ENCODE results near the gene DGKI. TPM values are rescaled to one million over a fixed set of nuclear protein-coding genes. Genes with fewer than 3 reads are reported as not detected.

The DGKI gene
- polyA plus RNA-seq, 2 of the 4 experiments (the other 2 are of a cell fraction): 0.05 to 0.08 TPM

GRCh38 chr7:137454767-137455166, 392.0 kb downstream of the DGKI start:
- CTCF ChIA-PET: interaction anchor here (0.8 to 1.8 kb wide), 8 partner anchors 10 to 1049 kb away, joined by 3 to 7 read pairs (median 3); no protein-coding TSS in a partner anchor
- no peaks in the 10 kb centered on the region for H3K4me1 ChIP-seq
- no peaks in the 10 kb centered on the region for H3K9me3 ChIP-seq
- no peak for FAIRE-seq
- no peak for DNase-seq (ENCODE audit: low read depth in 1 of 2, low spot score in 1 of 2)
- no peak overlapping the region for H3K4me3 ChIP-seq
- H3K27ac ChIP-seq: no peak overlapping the region
- no peak overlapping the region for H3K4me2 ChIP-seq
- no peak for TF ChIP-seq HES2 (IDR thresholded peaks at IDR 0.05)
- TF ChIP-seq KDM1A (IDR thresholded peaks at IDR 0.05; ENCODE audit: low read depth): no peak
- no peak for TF ChIP-seq ZFP36 (IDR thresholded peaks at IDR 0.05; ENCODE audit: borderline replicate concordance, partially characterized antibody)
- TF ChIP-seq HOXB13 (CRISPR knock-in tag; IDR thresholded peaks at IDR 0.05; ENCODE audit: low read depth): no peak
- no peak for TF ChIP-seq SREBF2 (IDR thresholded peaks at IDR 0.05)
- TF ChIP-seq MAZ (IDR thresholded peaks at IDR 0.05; ENCODE audit: borderline replicate concordance, low read depth, low read length): no peak
- TF ChIP-seq RNF2 (IDR thresholded peaks at IDR 0.05; ENCODE audit: borderline replicate concordance, low read depth): no peak
- TF ChIP-seq POLR2A (IDR thresholded peaks at IDR 0.05; ENCODE audit: low read length): no peak
- TF ChIP-seq POLR2AphosphoS2 (conservative IDR thresholded peaks at IDR 0.05; ENCODE audit: low read length): no peak
- TF ChIP-seq RFX5 (IDR thresholded peaks at IDR 0.05): no peak
- TF ChIP-seq NPAS2 (CRISPR knock-in tag; IDR thresholded peaks at IDR 0.05; ENCODE audit: borderline replicate concordance): no peak
- no peak for TF ChIP-seq NFE2L2 (conservative IDR thresholded peaks at IDR 0.05; ENCODE audit: low read length)
- WGBS (ENCODE audit: missing lambda C conversion rate): 10% methylated on average over 6 of the region's 6 CpGs
- POLR2A ChIA-PET: no interaction called here
- no peak for ATAC-seq

GRCh38 chr7:137454246-137454724, 392.5 kb downstream of the DGKI start:
- peak; percentile 35; the same call in 2 of the 3 replicates for TF ChIP-seq SMC3 (IDR thresholded peaks at IDR 0.05)
- TF ChIP-seq CTCF (IDR thresholded peaks at IDR 0.05): peak; percentile 64
- TF ChIP-seq ELK1 (IDR thresholded peaks at IDR 0.05; ENCODE audit: low read depth, low read length): no peak
- peak; percentile 64 to 65 for TF ChIP-seq RAD21 (conservative IDR thresholded peaks at IDR 0.05 in 1 of 2, IDR thresholded peaks at IDR 0.05 in 1 of 2)
- TF ChIP-seq MAFK (IDR thresholded peaks at IDR 0.05; ENCODE audit: partially characterized antibody): peak; percentile 78
- TF ChIP-seq CBX2 (IDR thresholded peaks at IDR 0.05; ENCODE audit: borderline replicate concordance, low read depth): no peak
- TF ChIP-seq ZC3H11A (IDR thresholded peaks at IDR 0.05): no peak
- TF ChIP-seq BHLHE40 (IDR thresholded peaks at IDR 0.05; ENCODE audit: low read depth, low read length): no peak
- Histone ChIP-seq H3K4me1 (no peaks in the 10 kb centered on the region), H3K27ac (no peak overlapping the region), H3K4me2 (no peak overlapping the region), H3K4me3 (no peak overlapping the region), H3K9me3 (no peaks in the 10 kb centered on the region)
- FAIRE-seq (no peak), DNase-seq (ENCODE audit: low read depth in 1 of 2, low spot score in 1 of 2) (peak; percentile 8 to 35), ATAC-seq (peak; percentile 64 to 78; a peak in 5 of 6 replicates)
- ChIA-PET CTCF (interaction anchor here (0.8 to 1.8 kb wide), 9 partner anchors 9 to 1048 kb away, joined by 3 to 7 read pairs (median 3); no protein-coding TSS in a partner anchor), POLR2A (no interaction called here)
- under 1% methylated on average over 5 of the region's 5 CpGs for WGBS (ENCODE audit: missing lambda C conversion rate)

- Histone ChIP-seq H3K4me3 (no peak overlapping the region), H3K4me1 (no peaks in the 10 kb centered on the region), H3K9me3 (no peaks in the 10 kb centered on the region), H3K4me2 (no peak overlapping the region), H3K27ac (no peak overlapping the region)
- ATAC-seq: no peak
- POLR2A ChIA-PET: no interaction called here
- no peak for FAIRE-seq
- 2% methylated on average over 2 of the region's 2 CpGs for WGBS (ENCODE audit: missing lambda C conversion rate)
- CTCF ChIA-PET: interaction anchor here (0.6 to 1.3 kb wide), 3 partner anchors 13 to 1743 kb away, joined by 3 to 8 read pairs (median 3); no protein-coding TSS in a partner anchor
- no peak for DNase-seq (ENCODE audit: low read depth in 1 of 2, low spot score in 1 of 2)
- TF ChIP-seq POLR2A (IDR thresholded peaks at IDR 0.05; ENCODE audit: low read length) (no peak), TP53 (CRISPR knock-in tag; IDR thresholded peaks at IDR 0.05) (no peak), HEYL (CRISPR knock-in tag; IDR thresholded peaks at IDR 0.05) (no peak), KDM5A (IDR thresholded peaks at IDR 0.05) (no peak), JUN (IDR thresholded peaks at IDR 0.05) (no peak), HES2 (IDR thresholded peaks at IDR 0.05) (no peak), ZNF302 (CRISPR knock-in tag; IDR thresholded peaks at IDR 0.05) (no peak), FOXS1 (CRISPR knock-in tag; IDR thresholded peaks at IDR 0.05) (no peak)
These were observed 393.4 kb downstream of the DGKI start for GRCh38 chr7:137453356-137453755.
